ENCODE results near the gene GRXCR1. TPM values are rescaled to one million over a fixed set of nuclear protein-coding genes. Genes with fewer than 3 reads are reported as not detected.

GRXCR1 gene
- polyA plus RNA-seq, 1 of the 3 experiments (the other 2 are of a cell fraction): not detected

DNA sequence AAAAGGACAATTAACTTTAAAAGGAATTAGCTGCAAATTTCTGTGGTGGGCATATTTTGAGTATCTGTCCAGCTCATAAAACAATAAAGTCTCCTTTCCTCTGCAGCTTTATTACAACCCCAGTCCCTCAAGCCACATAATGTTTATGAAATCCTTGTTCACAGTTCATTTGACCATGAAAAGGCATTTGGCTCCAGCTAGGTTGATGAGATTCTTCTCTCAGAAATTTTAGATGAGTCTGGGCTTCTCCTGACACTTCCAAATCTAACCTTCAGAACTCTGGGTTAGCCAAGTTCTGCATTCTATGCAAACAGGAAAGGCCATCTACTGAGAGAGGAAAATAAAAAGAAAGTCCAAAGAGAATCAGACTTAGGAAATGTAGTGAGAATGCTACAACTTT lies 156.8 kb downstream of the GRXCR1 start (continued):
- TF ChIP-seq MXI1 (IDR thresholded peaks at IDR 0.05; ENCODE audit: low read depth, low read length): no peak

- Histone ChIP-seq H3K9ac (no peak overlapping the region), H3F3A (replicated peaks; ENCODE audit: insufficient read depth) (no peaks in the 10 kb centered on the region), H3K9me2 (no peaks in the 10 kb centered on the region), H4K20me1 (ENCODE audit: insufficient read depth) (no peaks in the 10 kb centered on the region), H3K79me2 (ENCODE audit: insufficient read depth) (no peaks in the 10 kb centered on the region), H3K4me3 (ENCODE audit: low read depth in 2 of 2, low read length in 1 of 2) (no peak overlapping the region), H3K36me3 (replicated peaks in 1 of 2; ENCODE audit: control insufficient read depth in 1 of 2, insufficient read depth in 2 of 2, low read length in 1 of 2) (no peaks in the 10 kb centered on the region), H3K4me1 (ENCODE audit: control insufficient read depth in 1 of 2, insufficient read depth in 2 of 2, low read depth in 1 of 2, low read length in 1 of 2) (no peaks in the 10 kb centered on the region), H3K4me2 (no peak overlapping the region), H3K9me3 (no peaks in the 10 kb centered on the region), H2AFZ (ENCODE audit: low read depth) (no peak overlapping the region), H3K27me3 (ENCODE audit: insufficient read depth) (no peaks in the 10 kb centered on the region), H3K27ac (ENCODE audit: low read depth in 2 of 2, low read length in 1 of 2) (no peak overlapping the region)
- POLR2A ChIA-PET: no interaction called here
- CTCF ChIA-PET: no interaction called here
- no peak for DNase-seq
- TF ChIP-seq YY1 (IDR thresholded peaks at IDR 0.05; ENCODE audit: low read depth): no peak
- TF ChIP-seq RCOR1 (IDR thresholded peaks at IDR 0.05; ENCODE audit: low read length): no peak
- TF ChIP-seq MEF2A (IDR thresholded peaks at IDR 0.05; ENCODE audit: borderline replicate concordance, low read depth): no peak
- TF ChIP-seq GATA2 (CRISPR knock-in tag; IDR thresholded peaks at IDR 0.05): no peak
- TF ChIP-seq REST (IDR thresholded peaks at IDR 0.05; ENCODE audit: low read depth, low read length): no peak
- TF ChIP-seq FOXM1 (IDR thresholded peaks at IDR 0.05; ENCODE audit: low read depth): no peak
- no peak for TF ChIP-seq TCF12 (IDR thresholded peaks at IDR 0.05)
- TF ChIP-seq SIN3A (IDR thresholded peaks at IDR 0.05; ENCODE audit: borderline replicate concordance, low read depth, low read length): no peak
- TF ChIP-seq ZBTB33 (IDR thresholded peaks at IDR 0.05; ENCODE audit: borderline replicate concordance, low read depth): no peak
- no peak for TF ChIP-seq PBX3 (IDR thresholded peaks at IDR 0.05)
- no peak for TF ChIP-seq CHD2 (IDR thresholded peaks at IDR 0.05; ENCODE audit: low read length, partially characterized antibody)
Measured at GRCh38 chr4:43066415-43066814, 173.9 kb downstream of the GRXCR1 start.

Measured in SK-N-SH (cell line).